HepG2 (cell line): ENCODE data around the gene MAP4K3. TPM values are rescaled to one million over a fixed set of nuclear protein-coding genes. Genes with fewer than 3 reads are reported as not detected.

Source experiments
- ATAC-seq: fragments of 200-7000 bp; cut with Tn5 transposase; 3 replicates; pipeline ENCODE4 v1.9.1; 2020; ENCODE audit warnings: mild to moderate bottlenecking, moderate library complexity
- BruUV-seq: library from RNA; stranded (reverse); fragments of 400-500 nt; replicated peaks from 2 replicates; lab custom pipeline; 2021; lab: Mats Ljungman, UMichigan
- CTCF ChIA-PET: fragments of 300-600 bp; formaldehyde crosslinking; extraction: SDS; loops from one replicate; lab custom pipeline; 2021; ENCODE audit warnings: low total read pairs, inconsistent platforms, low intra/inter-chr PET ratio; lab: Yijun Ruan, JAX
- POLR2A ChIA-PET: fragments of 350-600 bp; sonication (Branson Sonifier 250); formaldehyde crosslinking; loops from one replicate; lab custom pipeline; 2020; ENCODE audit warnings: antibody characterized with exemption, inconsistent platforms; lab: Yijun Ruan, JAX
- DNase-seq: peaks from one replicate; pipeline ENCODE4 v3.0.0-alpha.2; 2015; ENCODE audit warnings: low spot score
- FAIRE-seq: peaks from 3 replicates; lab custom pipeline; 2011; peaks lifted over from hg19 to GRCh38; lab: Jason Lieb, UNC
- H2AFZ ChIP-seq: one replicate; pipeline ENCODE4 v1.6.1; 2011; ENCODE audit warnings: low read length, inconsistent platforms
- H3K27ac ChIP-seq: fragments of 300-600 bp; 3 replicates; pipeline ENCODE4 v1.8.0; 2011; ENCODE audit warnings: mixed run types, mild to moderate bottlenecking, mixed read lengths, low read length, inconsistent platforms; ENCODE audit not compliant: insufficient read depth; ENCODE audit errors: extremely low read length
- H3K27me3 ChIP-seq, 2 experiments: fragments of 200-600 bp in 1 of 2; 2 replicates in 1 of 2; 3 replicates in 1 of 2; pipeline versions ENCODE4 v1.6.0 to v1.8.0; 2011; ENCODE audit warnings: low read length in 2 of 2, mild to moderate bottlenecking in 2 of 2, moderate library complexity in 2 of 2, inconsistent platforms in 1 of 2; ENCODE audit not compliant: insufficient read depth in 2 of 2, control insufficient read depth in 1 of 2
- H3K36me3 ChIP-seq, 2 experiments: fragments of 200-600 bp in 1 of 2; replicated peaks in 1 of 2; 2 replicates in 1 of 2; 3 replicates in 1 of 2; pipeline versions ENCODE4 v1.5.1 to v1.8.0; 2011; ENCODE audit warnings: low read length in 2 of 2, inconsistent platforms in 1 of 2; ENCODE audit not compliant: insufficient read depth in 2 of 2, control insufficient read depth in 1 of 2
- H3K4me1 ChIP-seq: 2 replicates; pipeline ENCODE4 v1.5.1; 2012; ENCODE audit warnings: low read length, inconsistent platforms; ENCODE audit not compliant: insufficient read depth
- H3K4me2 ChIP-seq: 2 replicates; pipeline ENCODE4 v1.6.0; 2011; ENCODE audit warnings: low read depth, low read length, inconsistent platforms
- H3K4me3 ChIP-seq, 3 experiments: fragments of 200-600 bp in 1 of 3; sonication (generic), shearing (Covaris generic) in 1 of 3; replicated peaks in 1 of 3; 2 replicates each; pipeline ENCODE4 v1.5.1; 2011 to 2016; ENCODE audit warnings: low read length in 3 of 3, inconsistent platforms in 2 of 3, low read depth in 2 of 3, mild to moderate bottlenecking in 2 of 3, control low read depth in 1 of 3, mixed read lengths in 1 of 3; ENCODE audit not compliant: insufficient read depth in 1 of 3
- H3K79me2 ChIP-seq: one replicate; pipeline ENCODE4 v1.6.1; 2011; ENCODE audit warnings: low read length, inconsistent platforms; ENCODE audit not compliant: insufficient read depth
- H3K9ac ChIP-seq: 2 replicates; pipeline ENCODE4 v1.6.0; 2011; ENCODE audit warnings: mild to moderate bottlenecking, low read depth, low read length, inconsistent platforms; ENCODE audit not compliant: insufficient read depth
- H3K9me3 ChIP-seq: 2 replicates; pipeline ENCODE4 v1.5.1; 2012; ENCODE audit warnings: mild to moderate bottlenecking, low read length
- H4K20me1 ChIP-seq: 2 replicates; pipeline ENCODE4 v1.6.0; 2011; ENCODE audit warnings: inconsistent platforms, mild to moderate bottlenecking, low read length, moderate library complexity; ENCODE audit not compliant: insufficient read depth
- CREBL2 ChIP-seq: sonication (generic); formaldehyde crosslinking; IDR thresholded peaks from 2 replicates; pipeline ENCODE4 v1.8.1; 2023; ENCODE audit warnings: missing genetic modification reagents, mild to moderate bottlenecking, borderline replicate concordance
- CREM ChIP-seq, 2 experiments: sonication (generic) in 1 of 2; formaldehyde crosslinking in 1 of 2; IDR thresholded peaks; 2 replicates each; pipeline versions ENCODE4 v1.4.0 to v1.6.1; 2016 to 2020; ENCODE audit warnings: antibody characterized with exemption in 1 of 2, mild to moderate bottlenecking in 1 of 2, missing genetic modification reagents in 1 of 2
- EED ChIP-seq: sonication (generic); formaldehyde crosslinking; IDR thresholded peaks from 2 replicates; pipeline ENCODE4 v1.5.0; 2020; ENCODE audit warnings: mild to moderate bottlenecking, missing genetic modification reagents
- HNF4G ChIP-seq, 2 experiments: sonication (generic) in 1 of 2; formaldehyde crosslinking in 1 of 2; IDR thresholded peaks; 2 replicates each; pipeline versions ENCODE4 v1.4.0 to v1.6.1; 2011 to 2020; ENCODE audit warnings: borderline replicate concordance in 2 of 2, low read depth in 2 of 2, mild to moderate bottlenecking in 2 of 2, low read length in 1 of 2, missing genetic modification reagents in 1 of 2, moderate library complexity in 1 of 2
- HOMEZ ChIP-seq: IDR thresholded peaks from 2 replicates; pipeline ENCODE4 v1.6.1; 2016; ENCODE audit warnings: low read depth
- IRX3 ChIP-seq: sonication (generic); formaldehyde crosslinking; IDR thresholded peaks from 2 replicates; pipeline ENCODE4 v1.8.1; 2023; ENCODE audit warnings: mild to moderate bottlenecking, low read depth, missing genetic modification reagents, borderline replicate concordance
- MAFF ChIP-seq: IDR thresholded peaks from 2 replicates; pipeline ENCODE4 v1.6.1; 2011; ENCODE audit warnings: low read depth, low read length, improper control_type of control experiment
- MTA1 ChIP-seq: sonication (generic); formaldehyde crosslinking; IDR thresholded peaks from 2 replicates; pipeline ENCODE4 v1.4.0; 2020; ENCODE audit warnings: missing genetic modification reagents, mild to moderate bottlenecking, borderline replicate concordance
- RBM22 ChIP-seq: fragments of 200-400 bp; formaldehyde crosslinking; optimal IDR thresholded peaks from 2 replicates; pipeline ENCODE3; 2017; ENCODE audit warnings: mild to moderate bottlenecking, low read length, moderate library complexity
- XRCC5 ChIP-seq: fragments of 200-400 bp; formaldehyde crosslinking; optimal IDR thresholded peaks from 2 replicates; pipeline ENCODE3; 2017; ENCODE audit warnings: mild to moderate bottlenecking, low read length
- YEATS2 ChIP-seq: sonication (generic); formaldehyde crosslinking; IDR thresholded peaks from 2 replicates; pipeline ENCODE4 v1.4.0; 2020; ENCODE audit warnings: missing genetic modification reagents, borderline replicate concordance
- ZBTB34 ChIP-seq: sonication (generic); formaldehyde crosslinking; IDR thresholded peaks from 2 replicates; pipeline ENCODE4 v1.8.0; 2022; ENCODE audit warnings: mild to moderate bottlenecking, missing genetic modification reagents
- ZMYM4 ChIP-seq: sonication (generic); formaldehyde crosslinking; IDR thresholded peaks from 2 replicates; pipeline ENCODE4 v1.8.1; 2023; ENCODE audit warnings: mild to moderate bottlenecking, missing genetic modification reagents
- ZNF431 ChIP-seq: sonication (generic); formaldehyde crosslinking; IDR thresholded peaks from 2 replicates; pipeline ENCODE4 v1.9.0; 2022; ENCODE audit warnings: missing genetic modification reagents, low read depth, mild to moderate bottlenecking, borderline replicate concordance
- ZNF503 ChIP-seq: sonication (generic); formaldehyde crosslinking; IDR thresholded peaks from 2 replicates; pipeline ENCODE4 v1.4.0; 2020; ENCODE audit warnings: missing genetic modification reagents
- ZNF879 ChIP-seq: sonication (generic); formaldehyde crosslinking; IDR thresholded peaks from 2 replicates; pipeline ENCODE4 v1.8.1; 2023; ENCODE audit warnings: missing genetic modification reagents
- WGBS: methylation state at CpG from one replicate; pipeline ENCODE4 v1.1.6; 2017; ENCODE audit warnings: low lambda C conversion rate; 5-methylcytosine and 5-hydroxymethylcytosine counted together
- in situ Hi-C: cut with HindIII; loops from 2 replicates; pipeline ENCODE4 v1.10.0; 2017; ENCODE audit warnings: low pct_unique_long_range_greater_than_20kb; ENCODE audit not compliant: extremely low pct_ligation_motif_present
- intact Hi-C: fragments of 100-400 bp; cut with micrococcal nuclease; formaldehyde crosslinking; loops from one replicate; pipeline ENCODE4 v1.10.0; 2022; ENCODE audit not compliant: unreplicated experiment
- polyA plus RNA-seq, 8 experiments: library from polyadenylated mRNA; depleted of rRNA in 3 of 8; stranded (reverse) in 7 of 8; unstranded in 1 of 8; fragments of >200 nt; fragmentation: Illumina TruSeq in 4 of 8; extraction: Trizol in 4 of 8; gene quantifications; 2 replicates each; pipeline versions ENCODE4 v1.2.1 to v1.2.3, GENCODE V29; 2011 to 2016; ENCODE audit warnings: low read depth in 4 of 8, missing spikeins in 1 of 8, mixed read lengths in 1 of 8; ENCODE audit not compliant: insufficient read depth in 1 of 8
- total RNA-seq, 5 experiments: library from RNA; depleted of rRNA; stranded (reverse); fragments of >200 nt; fragmentation: Illumina TruSeq; extraction: Trizol; gene quantifications; 2 replicates each; pipeline ENCODE4 v1.2.3, GENCODE V29; 2016; ENCODE audit warnings: low read depth in 1 of 5

The MAP4K3 gene
- total and polyA plus RNA-seq, 2 of the 13 experiments (the other 11 are each of a cell fraction or from before 2014, with no cell fraction given), result 45.9 to 53.2 TPM

- no peak for TF ChIP-seq CREBL2 (CRISPR knock-in tag)
- TF ChIP-seq IRX3 (CRISPR knock-in tag), result no peak
Measured at GRCh38 chr2:39416140-39416539, 20.9 kb downstream of the MAP4K3 start (continued).

- Histone ChIP-seq H3K4me2 (peak overlapping the region; percentile 23), H3K4me1 (peaks cover 73% of the 10 kb centered on the region), H2AFZ (no peak overlapping the region), H3K27ac (peak overlapping the region; percentile 12), H4K20me1 (peaks cover 91% of the 10 kb centered on the region), H3K9ac (no peak overlapping the region), H3K79me2 (peaks cover 99% of the 10 kb centered on the region), H3K9me3 (no peaks in the 10 kb centered on the region), H3K27me3 (no peaks in the 10 kb centered on the region), H3K36me3 (no peaks in the 10 kb centered on the region; a peak in 2 of 5 replicates), H3K4me3 (no peak overlapping the region; a peak in 1 of 6 replicates)
- in situ Hi-C loops (no loop called here), intact Hi-C loops (no loop called here)
- BruUV-seq, result no TSS peak
- no peak for FAIRE-seq
- CTCF ChIA-PET, result no interaction called here
- POLR2A ChIA-PET, result no interaction called here
- 73% methylated on average over 4 of the region's 4 CpGs for WGBS
- ATAC-seq, result peak; percentile 89
- peak; percentile 42 for DNase-seq
- TF ChIP-seq RBM22, result peak; percentile 54
- no peak for TF ChIP-seq XRCC5
- TF ChIP-seq CREM (IDR thresholded peaks at IDR 0.05), result no peak
- TF ChIP-seq CREM (CRISPR knock-in tag; IDR thresholded peaks at IDR 0.05), result no peak
- TF ChIP-seq MAFF, result no peak
- TF ChIP-seq ZMYM4 (CRISPR knock-in tag), result peak; percentile 38; the same call in 1 of the 2 replicates
- no peak for TF ChIP-seq ZNF503 (CRISPR knock-in tag)
- TF ChIP-seq YEATS2, result no peak
- TF ChIP-seq ZNF879 (CRISPR knock-in tag), result no peak
- no peak for TF ChIP-seq ZNF431
- no peak for TF ChIP-seq ZBTB34 (CRISPR knock-in tag)
- TF ChIP-seq MTA1 (CRISPR knock-in tag), result no peak
- TF ChIP-seq HNF4G (IDR thresholded peaks at IDR 0.05; ENCODE audit: borderline replicate concordance, low read depth, low read length), result 0 out of 2 replicates have a peak, but pooled peaks have one; percentile 20
- no peak for TF ChIP-seq HNF4G (CRISPR knock-in tag; IDR thresholded peaks at IDR 0.05; ENCODE audit: borderline replicate concordance, low read depth)
- TF ChIP-seq HOMEZ (CRISPR knock-in tag), result 0 out of 2 replicates have a peak, but pooled peaks have one; percentile 22
- no peak for TF ChIP-seq EED (CRISPR knock-in tag)
Measured at GRCh38 chr2:39413063-39413737, 23.9 kb downstream of the MAP4K3 start.
